ENCODE measurements around the gene SLC11A1. TPM values are rescaled to one million over a fixed set of nuclear protein-coding genes. Genes with fewer than 3 reads are reported as not detected.
A peak's percentile ranks its signal among the peaks of the same experiment; 100 is the strongest.

Gene SLC11A1
- 0.03 TPM in 1 of 2 replicates, not detected in the other for total RNA-seq (2014; rRNA removed; shearing (Covaris generic); ENCODE audit: low replicate concordance)

GRCh38 chr2:218381916-218382366 is at the start of gene SLC11A1:
TSS of gene SLC11A1 (plus strand) at chr2:218382273. CDS start at chr2:218382369, 96 bp downstream.
- no peak for DNase-seq
- Histone ChIP-seq H3K4me3 (no peak within 1 kb of the TSS), H3K27me3 (no peaks in the 10 kb centered on the region), H3K36me3 (no peaks in the 10 kb centered on the region), H3K9me3 (no peaks in the 10 kb centered on the region)

- Histone ChIP-seq H3K4me3 (no peak overlapping the region), H3K27me3 (no peaks in the 10 kb centered on the region), H3K9me3 (no peaks in the 10 kb centered on the region), H3K36me3 (no peaks in the 10 kb centered on the region)
- DNase-seq = no peak
Measured at GRCh38 chr2:218332288-218332687, 49.8 kb upstream of the SLC11A1 start.

- no peak for DNase-seq
- Histone ChIP-seq H3K27me3 (no peaks in the 10 kb centered on the region), H3K9me3 (no peaks in the 10 kb centered on the region), H3K36me3 (no peaks in the 10 kb centered on the region), H3K4me3 (no peak overlapping the region)
Measured at GRCh38 chr2:218332920-218333645, 49.0 kb upstream of the SLC11A1 start.

GRCh38 chr2:218334531-218334930 is 47.5 kb upstream of the SLC11A1 start:
- Histone ChIP-seq H3K9me3 (no peaks in the 10 kb centered on the region), H3K4me3 (no peak overlapping the region), H3K36me3 (no peaks in the 10 kb centered on the region), H3K27me3 (no peaks in the 10 kb centered on the region)
- no peak for DNase-seq

GRCh38 chr2:218340656-218341055 is 41.4 kb upstream of the SLC11A1 start:
- no peaks in the 10 kb centered on the region for H3K9me3 ChIP-seq
- H3K27me3 ChIP-seq = no peaks in the 10 kb centered on the region
- H3K36me3 ChIP-seq = no peaks in the 10 kb centered on the region
- DNase-seq = no peak
- H3K4me3 ChIP-seq = no peak overlapping the region

- no peaks in the 10 kb centered on the region for H3K9me3 ChIP-seq
Measured at GRCh38 chr2:218341381-218341780, 40.7 kb upstream of the SLC11A1 start.

GRCh38 chr2:218342837-218343236 is 39.2 kb upstream of the SLC11A1 start:
- no peak for DNase-seq
- H3K36me3 ChIP-seq = no peaks in the 10 kb centered on the region
- H3K9me3 ChIP-seq = no peaks in the 10 kb centered on the region
- no peaks in the 10 kb centered on the region for H3K27me3 ChIP-seq
- H3K4me3 ChIP-seq = no peak overlapping the region

More at GRCh38 chr2:218341381-218341780, 40.7 kb upstream of the SLC11A1 start:
- H3K4me3 ChIP-seq = no peak overlapping the region
- DNase-seq = no peak
- H3K36me3 ChIP-seq = no peaks in the 10 kb centered on the region
- H3K27me3 ChIP-seq = no peaks in the 10 kb centered on the region

- DNase-seq = peak; percentile 77
- H3K4me3 ChIP-seq = no peak overlapping the region
Measured at GRCh38 chr2:218343591-218343990, 38.5 kb upstream of the SLC11A1 start.

GRCh38 chr2:218344090-218344754 is 37.9 kb upstream of the SLC11A1 start:
- Histone ChIP-seq H3K27me3 (no peaks in the 10 kb centered on the region), H3K9me3 (no peaks in the 10 kb centered on the region), H3K36me3 (no peaks in the 10 kb centered on the region), H3K4me3 (no peak overlapping the region)
- DNase-seq = no peak

More at GRCh38 chr2:218343591-218343990, 38.5 kb upstream of the SLC11A1 start:
- H3K9me3 ChIP-seq = no peaks in the 10 kb centered on the region
- no peaks in the 10 kb centered on the region for H3K36me3 ChIP-seq
- no peaks in the 10 kb centered on the region for H3K27me3 ChIP-seq

- Histone ChIP-seq H3K36me3 (no peaks in the 10 kb centered on the region), H3K9me3 (no peaks in the 10 kb centered on the region), H3K27me3 (no peaks in the 10 kb centered on the region), H3K4me3 (no peak overlapping the region)
- DNase-seq = no peak
Measured at GRCh38 chr2:218344755-218345417, 37.2 kb upstream of the SLC11A1 start.

GRCh38 chr2:218345491-218346236 is 36.4 kb upstream of the SLC11A1 start:
- H3K9me3 ChIP-seq = no peaks in the 10 kb centered on the region
- no peak overlapping the region for H3K4me3 ChIP-seq
- H3K36me3 ChIP-seq = no peaks in the 10 kb centered on the region
- H3K27me3 ChIP-seq = no peaks in the 10 kb centered on the region
- DNase-seq = no peak

- Histone ChIP-seq H3K36me3 (no peaks in the 10 kb centered on the region), H3K9me3 (peaks cover 5% of the 10 kb centered on the region), H3K27me3 (no peaks in the 10 kb centered on the region), H3K4me3 (no peak overlapping the region)
- no peak for DNase-seq
Measured at GRCh38 chr2:218347172-218347571, 34.9 kb upstream of the SLC11A1 start.

- H3K27me3 ChIP-seq = no peaks in the 10 kb centered on the region
- no peak overlapping the region for H3K4me3 ChIP-seq
- H3K9me3 ChIP-seq = peaks cover 5% of the 10 kb centered on the region
- DNase-seq = no peak
- no peaks in the 10 kb centered on the region for H3K36me3 ChIP-seq
Measured at GRCh38 chr2:218354045-218354444, 28.0 kb upstream of the SLC11A1 start.

GRCh38 chr2:218354850-218355443 is 27.1 kb upstream of the SLC11A1 start:
- Histone ChIP-seq H3K4me3 (no peak overlapping the region), H3K9me3 (peaks cover 5% of the 10 kb centered on the region), H3K27me3 (no peaks in the 10 kb centered on the region), H3K36me3 (no peaks in the 10 kb centered on the region)
- DNase-seq = no peak

GRCh38 chr2:218357236-218358177 is 24.6 kb upstream of the SLC11A1 start:
- no peak for DNase-seq
- Histone ChIP-seq H3K36me3 (no peaks in the 10 kb centered on the region), H3K4me3 (no peak overlapping the region), H3K9me3 (no peaks in the 10 kb centered on the region; the same call in 1 of the 2 replicates), H3K27me3 (no peaks in the 10 kb centered on the region)
